NCI-H2107 treated with DMSO at 0.1 percent for 48 hours (cell line): ENCODE results near the gene AGXT2.
"Not testable (repeated sequence)": the region's sequence is repeated elsewhere in the genome, so short reads cannot be mapped to it uniquely, and the experiment has no call there.

ENCODE experiments used
- DNase-seq: peaks from one replicate; lab custom pipeline; 2025; ENCODE audit not compliant: unreplicated experiment; lab: John Stamatoyannopoulos, UW

AGXT2 gene

DNA sequence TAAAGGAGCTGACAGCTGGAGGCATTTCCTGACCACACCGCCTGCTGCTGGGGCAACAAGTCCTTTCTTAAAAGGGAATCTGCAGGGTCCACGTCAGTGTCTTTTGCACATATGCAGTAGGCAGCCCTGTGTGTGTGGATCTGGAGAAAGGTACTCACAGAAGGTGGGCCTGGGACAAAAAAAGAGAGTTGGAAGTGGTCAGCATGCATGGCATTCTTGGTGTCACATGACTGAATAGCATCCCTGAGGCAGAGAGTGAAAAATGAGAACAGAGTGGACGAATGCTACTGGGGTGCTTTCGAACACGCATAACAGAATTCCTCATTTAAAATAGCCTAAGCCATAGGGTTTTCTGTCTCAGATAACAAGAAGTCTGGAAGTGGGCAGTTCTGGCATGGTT, 71.4 kb downstream of the AGXT2 start:
- DNase-seq, result no peak

DNA sequence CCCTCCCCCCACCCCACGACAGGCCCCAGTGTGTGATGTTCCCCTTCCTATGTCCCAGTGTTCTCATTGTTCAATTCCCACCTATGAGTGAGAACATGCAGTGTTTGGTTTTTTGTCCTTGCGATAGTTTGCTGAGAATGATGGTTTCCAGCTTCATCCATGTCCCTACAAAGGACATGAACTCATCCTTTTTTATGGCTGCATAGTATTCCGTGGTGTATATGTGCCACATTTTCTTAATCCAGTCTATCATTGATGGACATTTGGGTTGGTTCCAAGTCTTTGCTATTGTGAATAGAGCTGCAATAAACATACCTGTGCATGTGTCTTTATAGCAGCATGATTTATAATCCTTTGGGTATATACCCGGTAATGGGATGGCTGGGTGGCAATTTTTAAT, 76.1 kb downstream of the AGXT2 start:
- not testable (repeated sequence) for DNase-seq

DNA sequence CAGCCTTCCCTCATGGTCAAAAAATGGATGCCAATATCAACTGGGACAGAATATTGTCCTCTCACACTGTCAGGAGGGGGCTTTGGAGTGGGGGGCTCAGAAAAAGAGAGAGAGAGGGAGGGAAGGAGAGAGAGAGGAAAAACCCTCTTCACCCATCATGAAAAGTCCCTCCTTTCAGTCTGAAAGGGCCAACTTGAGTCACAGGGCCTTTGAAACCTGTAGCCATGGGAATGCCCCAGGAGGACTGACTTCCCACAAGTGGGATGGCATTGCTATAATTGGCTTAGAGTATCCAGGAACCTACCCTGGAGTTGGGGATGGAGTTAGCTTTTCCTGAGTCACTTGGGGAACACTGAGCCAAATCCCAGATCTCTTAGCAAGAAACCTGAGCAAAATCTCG, 77.2 kb downstream of the AGXT2 start:
- no peak for DNase-seq

DNA sequence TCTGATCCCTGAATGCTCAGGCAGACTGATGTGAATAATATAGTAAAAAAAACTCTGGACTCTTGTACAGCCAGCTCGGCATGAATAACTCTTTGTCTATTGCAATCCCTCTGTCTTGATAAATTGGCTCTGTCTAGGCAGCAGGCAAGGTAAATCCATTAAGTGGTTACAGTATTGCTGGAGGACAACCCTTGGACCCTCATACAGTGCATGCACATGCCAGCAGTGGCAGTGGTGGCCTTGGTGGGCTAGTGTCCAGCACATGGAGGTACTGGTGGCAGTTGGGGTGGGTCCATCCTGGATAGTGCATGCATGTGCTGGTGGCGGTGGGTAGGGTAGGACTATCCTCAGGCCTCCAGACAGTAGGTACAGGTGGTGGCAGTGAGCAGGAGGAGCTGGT, 79.5 kb downstream of the AGXT2 start:
- DNase-seq, result no peak

DNA sequence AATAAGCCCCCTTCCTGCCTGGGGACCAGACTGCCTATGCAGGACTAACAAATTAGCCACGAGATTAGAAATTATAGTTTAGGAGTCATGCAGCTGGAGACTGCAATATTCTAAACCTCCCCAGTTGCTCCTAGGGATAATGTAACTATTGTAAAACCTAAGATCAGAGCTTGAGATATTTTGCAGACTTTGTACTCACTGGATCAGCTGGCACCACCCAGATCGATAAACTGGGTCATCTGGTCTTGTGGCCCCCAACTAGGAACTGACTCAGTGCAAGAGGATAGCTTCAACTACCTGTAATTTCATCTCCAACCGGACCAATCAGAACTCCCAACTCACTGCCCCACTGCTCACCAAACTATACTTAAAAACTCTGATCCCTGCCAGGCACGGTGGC, 80.2 kb downstream of the AGXT2 start:
- DNase-seq, result no peak

DNA sequence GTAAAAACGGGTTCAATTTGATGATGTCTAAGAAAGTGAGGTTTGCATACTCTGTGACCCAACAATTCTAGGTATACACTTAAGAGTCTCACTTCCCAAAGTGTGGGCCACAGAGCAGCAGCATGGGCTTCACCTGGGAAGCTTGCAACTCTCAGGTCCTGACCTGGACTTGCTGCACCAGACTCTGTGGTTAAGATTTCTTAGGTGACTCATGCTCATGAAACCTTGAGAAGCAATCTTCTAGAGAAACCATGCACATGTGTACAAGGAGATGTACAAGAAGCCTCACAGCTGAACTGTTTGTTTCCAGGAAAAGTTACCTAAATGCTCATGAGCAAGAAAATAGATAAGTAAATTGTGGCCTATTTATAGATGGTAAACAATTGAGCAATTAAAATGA, 88.4 kb downstream of the AGXT2 start:
- DNase-seq, result no peak

DNA sequence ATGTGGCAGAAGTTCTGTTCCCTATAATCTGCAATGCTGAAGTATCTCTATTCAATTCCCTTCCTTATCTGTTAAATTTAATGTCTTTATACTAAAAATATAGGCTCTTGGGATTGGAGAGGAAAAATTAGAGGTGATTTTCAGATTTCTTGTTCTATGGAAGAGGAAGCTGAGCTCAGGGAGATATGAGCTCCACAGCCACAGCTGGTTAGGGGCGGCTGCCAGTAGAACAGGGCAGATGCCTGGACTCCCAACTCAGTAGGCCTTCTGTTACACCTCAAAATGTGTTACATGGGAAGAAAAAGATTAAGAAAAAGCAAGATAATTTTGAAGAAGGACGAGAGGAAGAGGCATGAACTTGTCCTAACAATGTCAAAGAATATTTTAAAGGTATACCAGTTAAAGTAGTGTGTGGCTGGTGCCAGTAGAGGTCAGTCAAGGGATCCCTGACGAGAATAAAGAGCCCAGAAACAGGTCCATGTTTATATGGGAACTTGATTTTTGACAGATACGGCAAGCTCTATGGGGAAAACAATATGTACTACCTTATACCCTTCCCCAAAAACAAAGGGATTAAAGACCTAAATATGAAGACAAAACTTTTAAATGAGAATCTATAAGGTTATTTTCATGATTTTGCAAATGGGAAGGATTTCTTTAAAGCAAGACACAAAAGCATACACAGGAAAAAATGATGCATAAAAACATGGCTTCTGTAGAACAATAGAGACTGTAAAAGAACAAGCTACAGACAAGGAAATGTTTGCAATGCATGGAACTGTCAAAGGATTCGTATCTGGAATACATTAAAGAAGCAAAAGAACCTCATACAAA, 89.7 kb downstream of the AGXT2 start:
- no peak for DNase-seq

DNA sequence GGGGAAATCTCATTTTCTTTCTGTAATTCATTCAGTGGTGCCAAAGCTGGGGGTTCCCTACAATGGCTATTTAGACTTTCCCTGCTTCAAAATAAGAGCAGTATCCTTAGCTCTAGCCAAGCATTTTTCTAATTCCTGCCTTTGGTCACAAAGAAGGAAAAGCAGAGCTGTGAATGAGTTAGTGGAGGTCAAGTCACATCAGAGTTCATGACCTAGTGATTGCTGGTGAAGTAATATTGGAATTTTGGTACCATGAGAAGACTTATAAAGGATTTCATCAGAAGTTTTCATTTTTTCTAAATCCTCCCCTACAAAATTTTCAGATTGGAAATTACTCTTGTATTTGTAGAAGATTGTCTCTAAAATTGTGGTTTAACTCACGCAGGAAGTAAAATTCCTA, 90.4 kb downstream of the AGXT2 start:
- DNase-seq, result no peak
